HepG2 (cell line): ENCODE measurements around the gene PWP1. TPM values are rescaled to one million over a fixed set of nuclear protein-coding genes. Genes with fewer than 3 reads are reported as not detected.

Source experiments
- CBFB ChIP-seq: sonication (generic); formaldehyde crosslinking; IDR thresholded peaks from 2 replicates; pipeline ENCODE4 v1.4.0; 2020; ENCODE audit warnings: missing genetic modification reagents
- DNMT1 ChIP-seq: sonication (generic); formaldehyde crosslinking; IDR thresholded peaks from 2 replicates; pipeline ENCODE4 v1.5.1; 2020; ENCODE audit warnings: mild to moderate bottlenecking, missing genetic modification reagents
- EP300 ChIP-seq, 3 experiments: sonication (generic) in 1 of 3; formaldehyde crosslinking in 1 of 3; IDR thresholded peaks; 2 replicates each; pipeline versions ENCODE4 v1.5.1 to v1.6.1; 2011 to 2020; ENCODE audit warnings: low read depth in 2 of 3, low read length in 2 of 3, borderline replicate concordance in 1 of 3, improper control_type of control experiment in 1 of 3, mild to moderate bottlenecking in 1 of 3, missing genetic modification reagents in 1 of 3, moderate library complexity in 1 of 3
- HNF4A ChIP-seq: sonication (generic); formaldehyde crosslinking; IDR thresholded peaks from 2 replicates; pipeline ENCODE4 v1.4.0; 2020; ENCODE audit warnings: missing genetic modification reagents
- IRF2 ChIP-seq: IDR thresholded peaks from 2 replicates; pipeline ENCODE4 v1.6.1; 2018; ENCODE audit warnings: missing genetic modification reagents, missing compliant biosample characterization
- KLF11 ChIP-seq: IDR thresholded peaks from 2 replicates; pipeline ENCODE4 v1.6.1; 2016; ENCODE audit warnings: missing compliant biosample characterization
- MLLT10 ChIP-seq: sonication (generic); formaldehyde crosslinking; IDR thresholded peaks from 2 replicates; pipeline ENCODE4 v1.4.0; 2020; ENCODE audit warnings: missing genetic modification reagents
- MLX ChIP-seq: IDR thresholded peaks from 2 replicates; pipeline ENCODE4 v1.6.1; 2016
- PAWR ChIP-seq: sonication (generic); formaldehyde crosslinking; IDR thresholded peaks from 2 replicates; pipeline ENCODE4 v1.4.0; 2020; ENCODE audit warnings: missing genetic modification reagents, mild to moderate bottlenecking, borderline replicate concordance
- PHF21A ChIP-seq: sonication (generic); formaldehyde crosslinking; IDR thresholded peaks from 2 replicates; pipeline ENCODE4 v1.5.0; 2020; ENCODE audit warnings: mild to moderate bottlenecking, missing genetic modification reagents
- RCOR2 ChIP-seq: IDR thresholded peaks from 2 replicates; pipeline ENCODE4 v1.6.1; 2016; ENCODE audit warnings: missing biosample characterization, missing genetic modification reagents
- SOX6 ChIP-seq, 2 experiments: fragments of 450-650 bp in 1 of 2; sonication (generic) in 1 of 2; formaldehyde crosslinking in 1 of 2; IDR thresholded peaks; 2 replicates each; pipeline versions ENCODE4 v1.4.0 to v1.6.1; 2017 to 2020; ENCODE audit warnings: antibody characterized with exemption in 1 of 2, mild to moderate bottlenecking in 1 of 2, missing genetic modification reagents in 1 of 2
- SP140L ChIP-seq: sonication (generic); formaldehyde crosslinking; IDR thresholded peaks from 2 replicates; pipeline ENCODE4 v1.4.0; 2020; ENCODE audit warnings: missing genetic modification reagents, borderline replicate concordance
- STAT6 ChIP-seq: sonication (generic); formaldehyde crosslinking; IDR thresholded peaks from 2 replicates; pipeline ENCODE4 v1.4.0; 2020; ENCODE audit warnings: missing genetic modification reagents, mild to moderate bottlenecking, borderline replicate concordance
- ZFP41 ChIP-seq: sonication (generic); formaldehyde crosslinking; IDR thresholded peaks from 2 replicates; pipeline ENCODE4 v1.4.0; 2020; ENCODE audit warnings: mild to moderate bottlenecking, missing genetic modification reagents, borderline replicate concordance
- ZFYVE20 ChIP-seq: sonication (generic); formaldehyde crosslinking; IDR thresholded peaks from 2 replicates; pipeline ENCODE4 v1.8.0; 2023; ENCODE audit warnings: low read depth, mild to moderate bottlenecking, moderate library complexity, missing genetic modification reagents, borderline replicate concordance
- ZNF335 ChIP-seq: sonication (generic); formaldehyde crosslinking; IDR thresholded peaks from 2 replicates; pipeline ENCODE4 v1.4.0; 2020; ENCODE audit warnings: missing genetic modification reagents
- ZNF407 ChIP-seq: sonication (generic); formaldehyde crosslinking; IDR thresholded peaks from one replicate; pipeline ENCODE4 v1.5.1; 2020; ENCODE audit warnings: mild to moderate bottlenecking, missing genetic modification reagents; ENCODE audit errors: not compliant biosample characterization
- ZSCAN31 ChIP-seq: sonication (generic); formaldehyde crosslinking; IDR thresholded peaks from 2 replicates; pipeline ENCODE4 v1.5.0; 2020; ENCODE audit warnings: low read depth, mild to moderate bottlenecking, missing genetic modification reagents
- polyA plus RNA-seq, 8 experiments: library from polyadenylated mRNA; depleted of rRNA in 3 of 8; stranded (reverse) in 7 of 8; unstranded in 1 of 8; fragments of >200 nt; fragmentation: Illumina TruSeq in 4 of 8; extraction: Trizol in 4 of 8; gene quantifications; 2 replicates each; pipeline versions ENCODE4 v1.2.1 to v1.2.3, GENCODE V29; 2011 to 2016; ENCODE audit warnings: low read depth in 4 of 8, missing spikeins in 1 of 8, mixed read lengths in 1 of 8; ENCODE audit not compliant: insufficient read depth in 1 of 8
- total RNA-seq, 5 experiments: library from RNA; depleted of rRNA; stranded (reverse); fragments of >200 nt; fragmentation: Illumina TruSeq; extraction: Trizol; gene quantifications; 2 replicates each; pipeline ENCODE4 v1.2.3, GENCODE V29; 2016; ENCODE audit warnings: low read depth in 1 of 5

Gene PWP1
- total and polyA plus RNA-seq, 2 of the 13 experiments (the other 11 are each of a cell fraction or from before 2014, with no cell fraction given), result 65.9 to 70.2 TPM

- TF ChIP-seq ZFYVE20 (no peak), HNF4A (CRISPR knock-in tag) (peak; percentile 87), MLLT10 (CRISPR knock-in tag) (no peak), ZFP41 (CRISPR knock-in tag) (no peak), PAWR (no peak), RCOR2 (no peak), MLX (CRISPR knock-in tag) (peak; percentile 87), ZNF335 (CRISPR knock-in tag) (no peak), CBFB (CRISPR knock-in tag) (no peak), SP140L (0 out of 2 replicates have a peak, but pooled peaks have one; percentile 39), DNMT1 (no peak), EP300 (IDR thresholded peaks at IDR 0.05; ENCODE audit: low read depth in 2 of 2, low read length in 2 of 2) (no peak; a peak in 1 of 4 replicates), EP300 (CRISPR knock-in tag; IDR thresholded peaks at IDR 0.05; ENCODE audit: borderline replicate concordance) (peak; percentile 57; the same call in 1 of the 2 replicates), ZSCAN31 (CRISPR knock-in tag) (no peak), SOX6 (IDR thresholded peaks at IDR 0.05) (no peak), SOX6 (CRISPR knock-in tag; IDR thresholded peaks at IDR 0.05) (no peak; the same call in 1 of the 2 replicates), STAT6 (CRISPR knock-in tag) (no peak), PHF21A (CRISPR knock-in tag) (peak; percentile 57), ZNF407 (CRISPR knock-in tag) (no peak), IRF2 (no peak; the same call in 1 of the 2 replicates), KLF11 (0 out of 2 replicates have a peak, but pooled peaks have one; percentile 9)
Observed at GRCh38 chr12:107684990-107685359, 624 bp upstream of the PWP1 start (continued).
